OCI-LY1 (cell line): ENCODE measurements around the gene PRR5L.

Source experiments
- EZH2 ChIP-seq: fragments of 200-600 bp; sonication (generic), shearing (Covaris generic); IDR thresholded peaks from 2 replicates; pipeline ENCODE4 v1.8.0; 2017; ENCODE audit warnings: borderline replicate concordance, mixed run types, mild to moderate bottlenecking, antibody characterized with exemption, low read length, moderate library complexity, mixed read lengths
- TF ChIP-seq, protein P1 (sequence below): fragments of 200-600 bp; sonication (generic), shearing (Covaris generic); IDR thresholded peaks from 2 replicates; pipeline ENCODE4 v1.5.1; 2017; ENCODE audit warnings: mild to moderate bottlenecking, antibody characterized with exemption, low read length, moderate library complexity, mixed read lengths

DNA sequence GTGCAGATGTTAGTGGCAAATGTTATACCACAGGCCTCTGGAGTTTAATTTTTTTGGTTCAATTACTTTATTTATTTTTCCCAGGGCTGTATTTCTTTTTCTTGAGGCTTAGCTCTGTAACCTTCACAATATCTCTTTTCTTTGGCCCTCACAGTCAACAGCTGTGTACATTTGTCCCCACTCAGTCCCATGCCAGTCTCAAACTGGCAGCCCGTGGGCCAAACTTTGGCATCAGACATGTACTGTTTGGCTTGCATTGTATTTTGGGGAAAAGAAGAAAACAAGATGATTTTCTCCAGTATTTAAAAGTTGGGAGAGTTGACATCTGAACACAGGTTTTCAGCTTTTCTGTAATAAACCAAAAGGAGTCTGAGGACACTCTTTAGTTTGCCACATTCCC is 87.1 kb downstream of the PRR5L start:
- TF ChIP-seq, protein P1, sequence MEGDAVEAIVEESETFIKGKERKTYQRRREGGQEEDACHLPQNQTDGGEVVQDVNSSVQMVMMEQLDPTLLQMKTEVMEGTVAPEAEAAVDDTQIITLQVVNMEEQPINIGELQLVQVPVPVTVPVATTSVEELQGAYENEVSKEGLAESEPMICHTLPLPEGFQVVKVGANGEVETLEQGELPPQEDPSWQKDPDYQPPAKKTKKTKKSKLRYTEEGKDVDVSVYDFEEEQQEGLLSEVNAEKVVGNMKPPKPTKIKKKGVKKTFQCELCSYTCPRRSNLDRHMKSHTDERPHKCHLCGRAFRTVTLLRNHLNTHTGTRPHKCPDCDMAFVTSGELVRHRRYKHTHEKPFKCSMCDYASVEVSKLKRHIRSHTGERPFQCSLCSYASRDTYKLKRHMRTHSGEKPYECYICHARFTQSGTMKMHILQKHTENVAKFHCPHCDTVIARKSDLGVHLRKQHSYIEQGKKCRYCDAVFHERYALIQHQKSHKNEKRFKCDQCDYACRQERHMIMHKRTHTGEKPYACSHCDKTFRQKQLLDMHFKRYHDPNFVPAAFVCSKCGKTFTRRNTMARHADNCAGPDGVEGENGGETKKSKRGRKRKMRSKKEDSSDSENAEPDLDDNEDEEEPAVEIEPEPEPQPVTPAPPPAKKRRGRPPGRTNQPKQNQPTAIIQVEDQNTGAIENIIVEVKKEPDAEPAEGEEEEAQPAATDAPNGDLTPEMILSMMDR, result no peak
- TF ChIP-seq EZH2, result no peak
